Hindlimb muscle (tissue), 1 donor: ENCODE measurements around the gene ARPC2. TPM values are rescaled to one million over a fixed set of nuclear protein-coding genes. Genes with fewer than 3 reads are reported as not detected.

Source experiments
- DNase-seq: peaks from one replicate; pipeline ENCODE4 v3.0.0-alpha.2; 2013
- polyA plus RNA-seq: library from polyadenylated mRNA; unstranded; fragments of 120-200 nt; gene quantifications from one replicate; pipeline ENCODE4 v1.2.1, GENCODE V29; 2013; ENCODE audit not compliant: insufficient read length

The ARPC2 gene
- polyA plus RNA-seq, 1 donor = 212 TPM

DNA sequence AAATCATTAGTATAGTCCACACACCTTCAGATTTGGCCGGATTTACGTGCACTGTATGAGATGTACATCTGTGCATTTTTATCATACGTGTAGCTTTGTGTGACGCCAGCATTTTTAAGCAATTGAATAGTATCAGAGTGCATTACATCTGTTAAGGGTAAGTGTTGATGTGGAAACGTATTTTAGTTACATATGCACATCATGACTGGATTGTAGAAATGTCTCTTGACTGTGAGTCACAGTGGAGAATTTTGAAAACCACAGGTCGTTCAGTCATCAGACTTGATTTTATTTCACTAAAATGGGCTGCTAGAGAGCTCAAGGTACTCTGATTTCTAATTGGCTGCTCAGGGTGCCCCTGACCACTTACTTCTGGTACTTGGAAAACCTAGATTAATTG lies 38.5 kb downstream of the ARPC2 start:
- DNase-seq = no peak

DNA sequence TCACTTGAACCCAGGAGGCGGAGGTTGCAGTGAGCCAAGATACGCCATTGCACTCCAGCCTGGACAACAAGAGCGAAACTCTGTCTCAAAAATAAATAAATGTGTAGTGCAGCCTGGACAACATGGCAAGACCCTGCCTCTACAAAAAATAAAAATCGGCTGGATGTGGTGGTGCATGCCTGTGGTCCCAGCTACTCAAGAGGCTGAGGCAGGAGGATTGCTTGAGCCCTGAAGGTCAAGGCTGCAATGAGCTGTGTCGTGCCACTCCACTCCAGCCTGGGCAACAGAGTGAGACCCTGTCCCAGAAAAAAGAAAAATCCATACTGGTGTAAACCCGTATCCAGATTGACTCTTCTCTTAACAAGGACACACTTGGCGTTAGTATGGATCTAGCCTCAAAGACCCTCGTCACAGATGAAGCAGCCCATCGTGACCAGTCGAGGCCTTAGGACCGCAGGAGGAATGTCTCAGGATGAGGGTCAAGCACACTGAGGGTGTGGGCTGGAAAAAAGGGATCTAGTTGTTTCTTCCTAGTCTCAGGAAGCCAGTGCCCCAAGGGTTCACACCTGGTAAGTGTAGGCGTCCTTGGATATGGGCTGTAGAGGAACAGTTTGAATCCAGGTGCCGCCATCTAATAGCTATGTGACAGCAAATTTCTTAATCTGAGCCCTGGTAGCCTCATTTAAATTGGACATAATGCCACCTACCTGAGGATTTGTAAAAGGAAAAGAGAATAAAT lies 39.8 kb downstream of the ARPC2 start:
- DNase-seq = no peak

DNA sequence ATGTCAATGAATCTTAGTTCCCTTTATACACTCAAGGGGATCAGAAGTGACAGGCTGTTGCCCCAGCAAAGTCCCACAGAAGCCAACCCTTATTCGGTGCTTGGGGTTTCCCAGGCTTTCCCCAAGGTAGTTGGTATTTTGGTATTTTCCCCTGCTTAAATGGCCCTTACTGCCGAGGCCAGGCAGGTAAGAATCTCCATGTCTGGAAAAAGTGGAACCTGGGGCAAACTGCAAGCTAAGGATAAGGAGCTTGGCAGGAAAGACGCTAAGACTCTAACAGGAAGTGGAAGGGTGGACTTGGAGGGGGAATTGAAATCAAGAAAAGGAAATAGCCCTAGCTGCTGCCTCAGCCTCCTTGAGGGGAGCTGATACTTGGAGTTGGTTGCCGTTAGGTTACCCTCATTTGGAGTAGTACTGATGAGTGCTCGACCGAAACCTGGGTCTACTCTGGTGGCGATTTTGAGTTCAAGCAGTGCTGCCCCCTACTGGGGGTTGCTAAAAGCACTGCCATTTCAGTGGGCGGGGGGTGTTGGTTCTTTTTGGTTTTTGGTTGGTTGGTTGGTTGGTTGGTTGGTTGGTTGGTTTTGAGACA lies 40.5 kb downstream of the ARPC2 start:
- DNase-seq = no peak

DNA sequence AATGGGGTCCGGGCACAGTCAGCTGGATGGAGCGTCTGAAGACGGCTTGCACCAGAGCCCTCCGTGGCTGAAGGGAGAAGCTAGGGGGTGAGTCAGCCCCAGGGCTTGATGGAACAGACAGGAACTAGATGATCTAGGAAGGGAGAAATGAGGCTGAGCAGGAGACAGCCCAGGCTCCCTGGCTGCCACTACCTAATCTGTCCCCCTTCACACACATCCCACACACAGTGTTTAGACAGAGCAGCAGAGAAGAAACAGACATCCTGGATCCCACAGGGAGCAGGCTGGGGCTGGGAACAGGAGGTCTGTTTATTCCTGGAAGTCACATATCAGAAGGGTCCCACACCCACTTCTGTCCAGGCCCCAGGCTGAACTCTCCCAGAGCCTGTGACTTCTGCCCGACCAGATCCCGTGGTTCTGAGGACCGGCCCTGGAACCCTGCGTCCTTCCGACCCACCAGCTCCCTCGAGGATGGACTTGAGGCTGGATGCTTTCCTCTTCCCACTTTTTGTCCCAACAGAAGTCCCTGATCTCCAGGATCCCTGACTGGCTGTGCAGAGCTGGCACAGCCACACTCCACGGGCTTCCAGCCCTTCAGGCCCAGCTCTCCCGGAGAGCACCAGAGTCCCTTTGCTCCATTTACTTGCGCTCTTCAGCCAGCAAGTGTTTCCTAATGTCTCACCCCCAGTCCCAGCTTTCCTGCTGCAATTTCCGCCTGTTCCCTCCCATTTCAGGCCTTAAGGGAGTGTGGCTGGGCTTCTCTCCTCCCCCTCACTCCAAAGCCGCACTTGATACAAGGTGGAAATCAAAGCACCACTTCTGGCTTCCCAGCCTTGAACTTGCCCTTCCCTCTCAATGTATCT lies 42.3 kb downstream of the ARPC2 start:
- no peak for DNase-seq

DNA sequence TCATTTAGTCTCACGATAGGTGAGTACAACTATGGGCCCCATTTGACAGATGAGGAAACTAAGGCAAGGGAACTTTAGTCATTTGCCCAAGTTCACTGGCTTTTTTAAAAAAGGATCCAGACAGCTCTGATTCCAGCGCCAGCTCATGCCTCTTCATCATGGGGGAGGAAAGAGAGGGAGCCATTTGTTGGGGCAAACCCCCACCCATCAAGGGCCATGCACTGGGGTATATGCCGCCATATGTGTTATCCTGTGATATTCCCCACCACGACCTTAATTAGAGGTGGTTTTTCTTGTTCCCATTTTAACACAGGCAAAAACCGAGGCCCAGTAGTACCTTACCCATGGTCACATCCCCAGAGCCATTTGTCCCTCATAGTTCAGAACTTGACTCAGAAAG lies 43.2 kb downstream of the ARPC2 start:
- no peak for DNase-seq

DNA sequence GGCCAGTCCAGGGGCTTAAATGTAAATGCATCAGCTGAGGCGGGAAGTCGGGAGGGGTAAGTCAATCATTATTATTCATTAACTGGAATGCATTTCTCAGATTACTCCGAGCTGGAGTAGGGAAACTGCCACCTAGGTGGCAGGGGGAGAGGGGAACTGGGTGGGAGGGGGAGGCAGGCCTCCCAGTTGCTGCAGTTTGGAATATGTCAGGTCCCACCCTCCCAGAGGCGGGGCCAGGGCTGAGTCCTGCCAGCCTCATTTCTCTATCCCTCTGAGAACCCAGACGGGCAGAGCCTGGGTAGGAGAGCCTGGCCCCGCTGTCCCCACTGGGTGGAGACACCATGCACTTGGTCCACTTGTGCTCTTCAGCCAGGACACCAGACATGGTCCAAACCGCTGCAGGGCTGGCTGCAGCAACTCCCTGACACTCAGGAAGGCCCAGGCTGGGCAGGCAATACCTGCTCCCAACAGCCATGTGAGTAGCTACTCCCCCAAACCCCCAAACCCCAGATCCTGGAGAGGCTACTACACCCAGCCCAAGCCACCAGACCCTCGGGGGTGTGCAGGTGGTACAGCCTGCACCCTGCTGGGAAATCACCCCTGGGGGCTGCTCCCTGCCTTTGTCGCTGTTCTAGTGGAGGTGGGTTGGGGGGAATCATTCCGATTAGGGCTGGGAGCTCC lies 43.9 kb downstream of the ARPC2 start, which contains the start of gene GPBAR1:
Gene GPBAR1, plus strand, starts transcription at position 274 of the 681 bp plus-strand sequence. CDS start 1,710 bp downstream, outside the sequence.
- no peak for DNase-seq

DNA sequence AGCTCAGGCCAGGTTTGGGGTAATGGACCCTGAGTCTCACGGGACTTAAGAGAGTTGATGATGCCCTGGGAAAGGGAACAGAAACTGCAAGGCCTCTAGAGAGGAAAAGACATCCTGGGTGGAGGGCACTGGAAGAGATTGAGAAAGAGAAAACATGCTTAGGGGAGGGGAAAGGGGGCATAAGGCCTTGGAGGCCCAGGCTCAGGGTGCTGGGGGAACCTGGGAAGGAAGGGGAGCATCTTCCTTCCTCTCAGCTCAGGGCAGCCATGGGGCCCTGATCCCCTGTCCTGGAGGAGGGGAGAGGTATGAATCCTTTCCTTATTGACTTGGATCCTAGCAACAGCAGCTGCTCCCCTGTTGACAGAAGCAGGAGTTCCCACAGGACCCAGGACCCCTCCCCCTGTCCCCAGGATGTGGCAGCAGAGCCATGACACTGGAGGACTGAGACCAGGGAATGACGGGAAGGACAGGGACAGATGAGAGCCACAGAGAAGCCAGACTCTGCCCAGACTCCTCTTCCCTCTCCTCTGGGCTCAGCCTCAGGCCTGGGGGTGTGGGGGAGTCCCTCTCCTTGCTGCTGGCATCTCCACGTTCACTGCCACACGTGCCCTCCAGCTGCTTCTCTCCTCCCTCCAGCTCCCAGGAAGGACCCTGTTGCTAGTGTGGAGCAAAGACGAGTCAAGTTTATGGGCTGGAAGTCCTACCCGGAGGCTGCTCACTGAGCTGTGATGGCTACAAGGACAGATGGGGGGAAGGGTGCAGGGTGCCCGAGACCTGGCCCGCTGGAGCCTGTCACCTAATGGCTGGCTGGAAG lies 44.6 kb downstream of the ARPC2 start:
- no peak for DNase-seq

DNA sequence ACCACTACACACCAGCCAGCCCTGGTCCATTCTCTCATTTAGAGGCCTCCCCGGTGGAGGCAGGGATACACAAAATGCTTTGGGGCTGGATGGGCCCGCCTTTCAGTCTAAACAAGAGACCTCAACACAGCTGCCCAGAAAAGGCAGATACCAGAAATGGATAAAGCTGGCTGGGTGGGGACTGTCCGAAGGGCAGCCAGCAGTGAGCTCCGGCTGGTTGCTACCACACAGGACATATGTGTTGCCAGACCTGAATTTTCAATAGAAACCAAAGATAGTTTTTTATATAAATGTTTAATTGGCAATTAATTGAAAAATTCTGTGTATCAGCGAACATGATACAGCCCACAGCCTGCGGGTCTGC lies 45.2 kb downstream of the ARPC2 start:
- DNase-seq = no peak

DNA sequence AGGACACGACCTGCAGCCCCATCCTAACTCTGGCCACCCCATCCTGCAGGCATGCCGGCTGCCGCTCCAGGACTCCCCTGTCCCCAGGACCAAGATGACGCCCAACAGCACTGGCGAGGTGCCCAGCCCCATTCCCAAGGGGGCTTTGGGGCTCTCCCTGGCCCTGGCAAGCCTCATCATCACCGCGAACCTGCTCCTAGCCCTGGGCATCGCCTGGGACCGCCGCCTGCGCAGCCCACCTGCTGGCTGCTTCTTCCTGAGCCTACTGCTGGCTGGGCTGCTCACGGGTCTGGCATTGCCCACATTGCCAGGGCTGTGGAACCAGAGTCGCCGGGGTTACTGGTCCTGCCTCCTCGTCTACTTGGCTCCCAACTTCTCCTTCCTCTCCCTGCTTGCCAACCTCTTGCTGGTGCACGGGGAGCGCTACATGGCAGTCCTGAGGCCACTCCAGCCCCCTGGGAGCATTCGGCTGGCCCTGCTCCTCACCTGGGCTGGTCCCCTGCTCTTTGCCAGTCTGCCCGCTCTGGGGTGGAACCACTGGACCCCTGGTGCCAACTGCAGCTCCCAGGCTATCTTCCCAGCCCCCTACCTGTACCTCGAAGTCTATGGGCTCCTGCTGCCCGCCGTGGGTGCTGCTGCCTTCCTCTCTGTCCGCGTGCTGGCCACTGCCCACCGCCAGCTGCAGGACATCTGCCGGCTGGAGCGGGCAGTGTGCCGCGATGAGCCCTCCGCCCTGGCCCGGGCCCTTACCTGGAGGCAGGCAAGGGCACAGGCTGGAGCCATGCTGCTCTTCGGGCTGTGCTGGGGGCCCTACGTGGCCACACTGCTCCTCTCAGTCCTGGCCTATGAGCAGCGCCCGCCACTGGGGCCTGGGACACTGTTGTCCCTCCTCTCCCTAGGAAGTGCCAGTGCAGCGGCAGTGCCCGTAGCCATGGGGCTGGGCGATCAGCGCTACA lies 45.9 kb downstream of the ARPC2 start:
- no peak for DNase-seq

DNA sequence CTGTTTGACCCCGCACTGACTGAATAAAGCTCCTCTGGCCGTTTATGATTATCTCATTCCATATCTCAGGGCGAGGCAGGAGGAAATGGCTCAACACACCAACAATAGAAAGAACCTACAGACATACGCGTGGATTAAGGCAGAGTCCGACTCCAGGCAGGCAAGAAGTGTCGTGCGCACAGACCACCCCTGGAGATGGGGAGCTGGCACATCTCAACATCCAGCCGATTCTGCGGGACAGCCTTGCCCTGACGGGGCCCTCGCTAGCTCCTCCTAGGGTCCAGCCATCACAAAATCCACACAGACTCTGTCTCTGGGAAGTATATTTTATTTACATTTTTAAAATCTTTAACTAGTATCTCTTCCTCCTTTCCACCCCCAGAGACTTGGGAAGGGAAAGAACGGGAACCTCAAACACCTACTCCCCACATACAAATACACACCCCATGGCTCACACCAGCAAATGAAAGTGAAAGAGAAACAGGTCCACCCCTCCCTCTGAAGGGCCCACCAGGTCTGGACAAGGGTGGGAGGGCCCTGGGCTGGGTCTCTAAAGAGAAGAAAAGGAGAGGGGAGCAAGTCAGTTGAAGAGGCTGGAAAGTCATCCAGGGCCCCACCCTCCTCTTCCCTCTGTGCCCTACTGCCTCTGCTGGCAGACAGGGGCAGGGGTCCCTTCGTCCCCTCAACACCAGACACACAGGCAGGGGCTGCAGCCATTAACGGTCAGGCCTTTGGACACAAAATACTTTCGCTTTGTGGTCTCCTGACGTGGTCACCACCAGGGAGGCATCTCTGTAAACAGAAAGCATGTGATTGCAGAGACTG lies 47.0 kb downstream of the ARPC2 start:
- no peak for DNase-seq

DNA sequence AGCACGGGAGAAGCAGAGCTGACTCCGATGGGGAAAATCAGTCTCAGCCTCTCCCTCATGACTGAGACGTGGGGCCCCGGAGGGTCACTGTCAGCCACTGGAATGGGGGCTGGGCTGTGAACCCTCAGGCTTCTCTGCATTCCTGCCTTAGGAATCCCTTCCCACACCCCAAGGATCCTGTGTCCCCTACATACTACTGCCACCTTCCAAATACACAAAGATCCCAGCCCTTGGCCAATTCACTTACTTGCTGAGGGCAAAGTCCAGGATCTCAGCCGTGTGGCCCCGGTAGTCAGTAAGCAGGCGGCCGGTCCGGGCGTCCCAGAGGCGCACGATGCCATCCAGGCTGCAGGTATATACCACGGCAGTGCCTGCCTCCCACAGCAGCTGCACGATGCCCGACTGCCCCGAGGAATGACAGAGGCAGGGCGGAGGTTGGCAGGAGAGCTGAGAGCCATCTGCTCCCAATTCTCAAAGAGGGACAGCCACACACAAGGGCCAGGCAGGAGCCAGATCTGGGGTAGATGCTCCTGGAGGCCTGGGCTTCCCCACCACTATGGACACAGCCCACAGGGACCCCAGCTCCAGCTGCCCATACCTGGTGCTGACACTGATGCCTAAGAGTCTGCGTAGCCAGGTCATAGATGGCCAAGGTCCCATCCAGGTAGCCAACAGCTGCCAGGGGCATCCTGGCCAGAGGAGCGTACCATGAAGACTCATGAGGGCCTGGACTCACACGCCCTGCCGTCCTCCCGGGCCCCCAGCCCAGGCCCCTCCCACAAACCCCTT lies 48.0 kb downstream of the ARPC2 start:
- no peak for DNase-seq

DNA sequence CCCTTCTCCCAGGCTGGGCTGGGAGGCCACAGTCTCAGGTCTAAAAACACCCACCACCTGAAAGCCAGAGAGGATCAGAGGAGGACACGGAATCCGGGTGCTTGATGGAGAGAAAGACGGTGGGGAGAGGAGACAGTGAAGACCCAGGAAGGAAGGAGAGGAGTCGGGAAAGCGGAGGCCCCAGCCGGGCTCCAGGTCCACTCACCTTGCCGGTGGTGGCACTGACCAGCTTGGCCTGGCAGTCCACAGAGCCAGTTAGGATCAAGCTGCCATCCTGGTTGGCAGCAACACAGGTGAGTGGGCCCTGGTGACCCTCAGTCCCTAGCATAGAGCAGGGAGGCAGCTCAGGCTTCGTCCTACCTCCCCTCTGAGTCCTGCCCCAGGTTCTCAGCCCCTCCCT lies 48.6 kb downstream of the ARPC2 start:
- DNase-seq = no peak

DNA sequence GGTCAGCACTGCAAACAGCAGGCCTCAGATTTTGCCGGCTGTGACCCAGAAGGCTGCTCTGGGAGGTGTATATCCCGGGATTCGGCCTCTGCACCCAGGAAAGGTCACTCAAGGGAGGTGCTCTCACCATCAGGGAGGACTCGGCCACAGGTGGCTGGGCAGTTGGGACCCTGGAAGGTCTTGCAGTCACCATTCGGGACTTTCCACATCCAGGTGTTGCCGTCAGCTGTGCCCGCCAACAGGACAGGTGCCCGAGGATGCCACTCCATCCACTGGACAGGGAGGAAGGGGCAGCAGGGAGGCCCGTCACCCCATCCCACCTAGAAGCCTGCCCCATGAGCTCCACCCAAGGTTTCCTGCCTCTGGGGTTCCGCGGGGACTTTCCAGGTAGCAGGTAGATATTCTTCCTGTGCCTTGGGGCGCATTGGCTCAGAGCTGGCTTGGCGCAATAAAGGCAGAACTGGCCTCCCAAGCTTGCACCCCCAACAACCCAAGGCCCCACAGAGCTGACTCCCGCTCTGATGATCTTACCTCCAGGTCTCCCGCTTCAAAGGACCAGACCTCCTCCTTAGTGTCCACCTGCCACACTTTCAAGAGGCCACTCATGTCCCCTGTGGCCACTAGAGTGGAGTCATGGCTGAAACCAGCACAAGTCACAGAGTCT lies 49.5 kb downstream of the ARPC2 start:
- DNase-seq = no peak

DNA sequence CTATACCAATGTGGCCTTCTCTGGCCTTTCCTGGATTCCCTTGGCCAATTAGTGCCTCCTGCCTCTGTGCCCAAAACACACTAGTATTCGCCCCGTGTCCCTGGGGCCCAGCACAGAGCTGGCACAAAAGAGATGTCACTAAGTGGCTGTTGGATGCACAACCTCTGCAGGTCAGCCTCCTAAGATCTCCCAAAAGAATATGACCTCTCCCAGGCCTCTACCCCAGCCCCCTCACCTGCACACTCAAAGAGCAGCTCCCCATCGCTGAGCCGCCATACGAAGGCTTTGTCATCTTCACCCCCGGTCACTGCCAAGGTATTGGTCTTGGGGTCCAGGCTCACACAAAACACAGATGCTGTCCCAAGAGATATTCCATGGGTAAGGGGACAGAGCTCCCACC lies 50.3 kb downstream of the ARPC2 start:
- DNase-seq = no peak

DNA sequence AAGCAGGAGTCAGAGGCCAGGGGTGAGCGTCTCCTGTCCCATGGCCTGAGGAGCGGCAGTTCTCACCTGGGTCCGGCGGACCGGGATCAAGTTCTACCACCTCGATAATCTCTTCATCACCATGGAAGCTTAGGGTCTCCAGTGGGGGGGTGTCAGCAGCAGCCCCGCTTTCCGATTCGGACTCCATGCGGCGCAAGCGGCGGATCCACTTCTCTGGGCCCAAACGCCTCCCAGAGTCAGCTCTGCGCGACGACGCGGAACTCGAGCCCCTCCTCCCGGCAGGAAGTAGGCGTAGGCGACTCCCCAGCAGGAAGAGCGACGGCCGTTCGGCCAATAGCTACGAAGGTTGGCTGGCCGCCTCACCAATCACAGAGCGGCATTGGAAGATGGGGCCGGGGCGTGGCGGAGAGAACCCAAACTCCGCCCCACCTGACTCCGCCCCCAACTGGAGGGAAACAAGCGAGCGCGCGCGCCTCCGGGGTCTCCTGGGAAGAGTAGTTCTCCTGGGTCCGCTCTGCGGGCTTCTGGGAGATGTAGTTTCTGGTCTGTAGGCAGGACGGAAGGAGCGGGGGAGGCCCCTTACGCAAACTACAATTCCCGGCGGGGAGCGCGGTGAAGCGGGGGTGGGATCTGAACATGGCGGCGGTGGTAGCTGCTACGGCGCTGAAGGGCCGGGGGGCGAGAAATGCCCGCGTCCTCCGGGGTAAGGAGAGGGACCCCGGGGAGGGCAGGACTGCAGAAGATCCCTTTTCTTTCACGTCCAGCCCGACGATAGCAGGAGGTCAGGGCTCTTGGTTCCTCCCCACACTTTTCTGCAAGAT lies 53.1 kb downstream of the ARPC2 start, which contains the start of the genes AAMP and PNKD:
Gene AAMP, minus strand, starts transcription at position 238 of the 821 bp plus-strand sequence. Its CDS starts 51 bp downstream, at position 187.
Gene PNKD, plus strand, starts transcription at position 620 of the 821 bp plus-strand sequence. Its CDS starts 17 bp downstream, at position 637.
- peak; percentile 100 for DNase-seq

DNA sequence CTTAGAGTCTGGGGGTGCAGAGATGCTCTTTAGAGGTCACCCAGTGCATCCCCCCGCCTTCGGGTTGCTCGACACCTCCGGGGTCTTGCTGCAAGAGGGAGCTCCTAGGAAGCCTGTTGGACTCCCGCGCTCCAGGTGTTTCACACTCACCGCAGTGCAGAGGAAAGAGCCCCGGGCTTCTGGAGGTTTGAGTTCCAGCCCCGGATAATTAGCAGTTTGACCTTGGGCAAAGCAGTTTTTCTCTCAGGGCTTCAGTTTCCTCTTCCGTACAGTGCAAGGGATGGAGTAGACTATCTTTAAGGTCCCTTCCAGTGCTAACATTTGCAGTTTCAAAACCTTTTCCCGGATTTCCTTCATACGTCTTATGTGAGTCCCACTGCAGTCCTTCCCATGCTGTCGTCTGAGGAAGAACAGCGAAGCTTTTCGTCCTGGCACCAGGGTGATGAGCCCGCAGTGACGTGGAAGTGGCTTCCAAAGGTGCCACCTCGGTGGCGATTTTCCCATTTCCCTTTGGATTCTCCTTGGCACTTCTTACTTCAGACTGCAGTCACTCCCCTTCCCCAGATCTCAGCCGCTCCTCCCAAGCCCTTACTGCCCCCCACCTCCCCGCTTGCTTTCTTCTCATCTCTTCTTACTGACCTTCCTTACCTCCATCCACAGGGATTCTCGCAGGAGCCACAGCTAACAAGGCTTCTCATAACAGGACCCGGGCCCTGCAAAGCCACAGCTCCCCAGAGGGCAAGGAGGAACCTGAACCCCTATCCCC lies 53.9 kb downstream of the ARPC2 start:
- no peak for DNase-seq

DNA sequence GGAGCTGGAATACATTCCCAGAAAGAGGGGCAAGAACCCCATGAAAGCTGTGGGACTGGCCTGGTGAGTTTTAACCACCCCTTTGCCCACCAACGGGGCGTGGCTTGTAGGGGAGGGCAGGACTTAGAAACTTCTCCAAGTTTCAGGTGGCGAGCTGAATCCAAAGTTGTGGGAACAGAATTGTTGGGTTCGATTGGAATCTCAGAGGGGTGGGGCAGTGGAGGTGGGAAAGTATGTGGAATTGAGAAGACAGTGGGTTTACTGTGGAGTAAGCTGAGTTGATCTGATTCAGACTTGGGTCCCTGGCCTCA lies 54.5 kb downstream of the ARPC2 start:
- no peak for DNase-seq
